Adrenal gland (tissue), 12 donors: ENCODE data around the gene FAM53B. TPM values are rescaled to one million over a fixed set of nuclear protein-coding genes. Genes with fewer than 3 reads are reported as not detected.

Experiments
- DNase-seq, 7 donors: peaks; one replicate each; pipeline ENCODE4 v3.0.0-alpha.2; 2019 to 2020
- H3K27ac ChIP-seq, 5 donors: fragments of 200-600 bp; sonication (generic) in 4 of 5; 1 replicate in 3 of 5; 2 replicates in 2 of 5; pipeline versions ENCODE4 v1.5.1 to v1.8.0; 2016 to 2020; ENCODE audit warnings: mild to moderate bottlenecking in 1 of 5
- H3K27me3 ChIP-seq: fragments of 200-600 bp; 2 replicates; pipeline ENCODE4 v1.8.0; 2021
- H3K36me3 ChIP-seq, 2 donors: fragments of 200-600 bp; replicated peaks in 1 of 2; 1 replicate in 1 of 2; 2 replicates in 1 of 2; pipeline versions ENCODE4 v1.5.1 to v1.8.0; 2018 to 2022
- H3K4me1 ChIP-seq, 2 donors: fragments of 200-600 bp; replicated peaks in 1 of 2; 1 replicate in 1 of 2; 2 replicates in 1 of 2; pipeline versions ENCODE4 v1.5.1 to v1.8.0; 2018 to 2021
- H3K4me3 ChIP-seq, 4 donors: fragments of 200-600 bp; sonication (generic) in 3 of 4; one replicate each; pipeline ENCODE4 v1.5.1; 2016 to 2018
- H3K9me3 ChIP-seq, 3 donors: fragments of 200-600 bp; sonication (generic) in 1 of 3; replicated peaks in 1 of 3; 1 replicate in 2 of 3; 2 replicates in 1 of 3; pipeline versions ENCODE4 v1.5.1 to v1.8.0; 2016 to 2021
- CTCF ChIP-seq, 6 experiments: fragments of 450-650 bp in 4 of 6; fragments of 200-600 bp in 2 of 6; sonication (generic) in 1 of 6; IDR thresholded peaks; 1 replicate in 5 of 6; 2 replicates in 1 of 6; pipeline versions ENCODE4 v1.5.1 to v1.8.0; 2016 to 2021; ENCODE audit warnings: antibody characterized with exemption in 6 of 6, mild to moderate bottlenecking in 2 of 6, moderate library complexity in 1 of 6
- POLR2A ChIP-seq, 2 donors: fragments of 450-650 bp; IDR thresholded peaks; one replicate each; pipeline ENCODE4 v1.6.1; 2017; ENCODE audit warnings: antibody characterized with exemption in 2 of 2, mild to moderate bottlenecking in 2 of 2, moderate library complexity in 1 of 2
- WGBS, 4 donors: extraction: QIAGEN DNeasy Blood & Tissue Kit in 2 of 4; methylation state at CpG; one replicate each; pipeline versions ENCODE4 v1.1.5 to v1.1.7; 2013 to 2017; 5-methylcytosine and 5-hydroxymethylcytosine counted together
- intact Hi-C, 2 donors: fragments of 100-400 bp; cut with DNase I; formaldehyde crosslinking; loops; one replicate each; pipeline versions ENCODE4 v1.14.1 to v1.15.0; 2022 to 2023
- polyA plus RNA-seq, 3 donors: library from polyadenylated mRNA; stranded (reverse); fragments of 200-250 nt in 2 of 3; fragments of 350-450 nt in 1 of 3; fragmentation: Illumina TruSeq in 1 of 3; extraction: RNeasy Lipid Tissue Mini Kit (QIAGEN cat#74804) in 1 of 3; gene quantifications; one replicate each; pipeline ENCODE4 v1.2.3, GENCODE V29; 2013 to 2014
- total RNA-seq, 9 donors: library from RNA; depleted of rRNA in 4 of 9; stranded (reverse); fragments of >200 nt in 4 of 9; fragments of 120-200 nt in 1 of 9; fragmentation: NEBNext Ultra II Directional in 1 of 9; extraction: Animal tissue kit (Norgen Biotek cat#: 25700) in 1 of 9; gene quantifications; one replicate each; pipeline versions ENCODE4 v1.1.0 to v1.2.4, GENCODE V29; 2013 to 2023
- donor health status: healthy with polysubstance abuse.
- donor health status: Bipolar disorder and iron deficiency.
- donor health status: DM: yes; HTN: yes; CAD: no.
- donor health status: DM: no; HTN: no; CAD: no.
- donor health status: DM: no; HTN: no; CAD: no.
- donor health status: DM: yes; HTN: yes; CAD: no.

The FAM53B gene
- total and polyA plus RNA-seq, 12 donors: 15.1 to 90.9 (median 65.5) TPM

- TF ChIP-seq CTCF (IDR thresholded peaks at IDR 0.05) (no peak), POLR2A (IDR thresholded peaks at IDR 0.05) (no peak)
- WGBS, 4 donors: 95 to 97% (median 96%) methylated on average over 11 to 13 of the region's 13 CpGs
- no peaks in the 10 kb centered on the region for H3K27me3 ChIP-seq
- H3K27ac ChIP-seq: no peak overlapping the region
- H3K4me1 ChIP-seq: peaks cover 21 to 51% of the 10 kb centered on the region in 2 donors
- H3K36me3 ChIP-seq: peaks cover 0 to 21% of the 10 kb centered on the region in 2 donors
- intact Hi-C loops: loop anchor here in 1 of 2 donors (10.0 kb wide), 1 partner anchor 89 kb away; no protein-coding TSS in a partner anchor
- DNase-seq: no peak
- no peak overlapping the region for H3K4me3 ChIP-seq
- H3K9me3 ChIP-seq: no peaks in the 10 kb centered on the region
These were observed 120.2 kb downstream of the FAM53B start for GRCh38 chr10:124624006-124624405.

- no peaks in the 10 kb centered on the region for H3K9me3 ChIP-seq
- peaks cover 0 to 21% of the 10 kb centered on the region in 2 donors for H3K36me3 ChIP-seq
- intact Hi-C loops: loop anchor here in 1 of 2 donors (10.0 kb wide), 1 partner anchor 88 kb away; no protein-coding TSS in a partner anchor
- H3K27ac ChIP-seq: no peak overlapping the region
- WGBS, 4 donors: 89 to 94% (median 92%) methylated on average over 11 to 31 of the region's 31 CpGs
- DNase-seq: no peak
- TF ChIP-seq CTCF (IDR thresholded peaks at IDR 0.05): no peak
- TF ChIP-seq POLR2A (IDR thresholded peaks at IDR 0.05): no peak
- H3K27me3 ChIP-seq: no peaks in the 10 kb centered on the region
- H3K4me1 ChIP-seq: peaks cover 17 to 41% of the 10 kb centered on the region in 2 donors
- H3K4me3 ChIP-seq: no peak overlapping the region
These were observed 121.2 kb downstream of the FAM53B start for GRCh38 chr10:124622866-124623536.

- no peak for DNase-seq
- 62 to 80% (median 67%) methylated on average over 1 to 13 of the region's 13 CpGs for WGBS, 4 donors
- peaks cover 12 to 32% of the 10 kb centered on the region in 2 donors for H3K4me1 ChIP-seq
- H3K36me3 ChIP-seq: peaks cover 0 to 23% of the 10 kb centered on the region in 2 donors
- peak overlapping the region in 1 of 5 donors; percentile 45 for H3K27ac ChIP-seq
- intact Hi-C loops: loop anchor here in 1 of 2 donors (10.0 kb wide), 1 partner anchor 87 kb away; no protein-coding TSS in a partner anchor
- no peak overlapping the region for H3K4me3 ChIP-seq
- H3K9me3 ChIP-seq: no peaks in the 10 kb centered on the region
- TF ChIP-seq POLR2A (IDR thresholded peaks at IDR 0.05) (no peak), CTCF (IDR thresholded peaks at IDR 0.05) (no peak)
- no peaks in the 10 kb centered on the region for H3K27me3 ChIP-seq
These were observed 122.0 kb downstream of the FAM53B start for GRCh38 chr10:124622158-124622557.

GRCh38 chr10:124621637-124622036 lies 122.5 kb downstream of the FAM53B start:
- no peak overlapping the region for H3K4me3 ChIP-seq
- DNase-seq: no peak
- TF ChIP-seq POLR2A (IDR thresholded peaks at IDR 0.05) (no peak), CTCF (IDR thresholded peaks at IDR 0.05) (no peak)
- 87 to 95% (median 89%) methylated on average over 12 to 13 of the region's 13 CpGs for WGBS, 4 donors
- peak overlapping the region in 2 of 5 donors; percentile 26 to 45 for H3K27ac ChIP-seq
- H3K9me3 ChIP-seq: no peaks in the 10 kb centered on the region
- H3K4me1 ChIP-seq: peaks cover 7 to 27% of the 10 kb centered on the region in 2 donors
- H3K27me3 ChIP-seq: no peaks in the 10 kb centered on the region
- H3K36me3 ChIP-seq: peaks cover 0 to 29% of the 10 kb centered on the region in 2 donors
- intact Hi-C loops: loop anchor here in 1 of 2 donors (10.0 kb wide), 1 partner anchor 87 kb away; no protein-coding TSS in a partner anchor
